TTC549 (cell line): ENCODE data around the gene VDAC2.
"Not testable (repeated sequence)": the region's sequence is repeated elsewhere in the genome, so short reads cannot be mapped to it uniquely, and the experiment has no call there.

Experiments
- FAIRE-seq: peaks from 2 replicates; lab custom pipeline; 2012; peaks lifted over from hg19 to GRCh38; lab: Jason Lieb, UNC

The VDAC2 gene

GRCh38 chr10:75199949-75200348 lies 10.6 kb upstream of the VDAC2 start:
- FAIRE-seq, result not testable (repeated sequence)

- FAIRE-seq, result no peak
These were observed 8.7 kb upstream of the VDAC2 start for GRCh38 chr10:75201793-75202307.

GRCh38 chr10:75202321-75203045 lies 8.1 kb upstream of the VDAC2 start:
- FAIRE-seq, result no peak

- FAIRE-seq, result not testable (repeated sequence)
These were observed 7.5 kb upstream of the VDAC2 start for GRCh38 chr10:75203046-75203620.

- no peak for FAIRE-seq
These were observed 6.9 kb upstream of the VDAC2 start for GRCh38 chr10:75203724-75204123.

- FAIRE-seq, result no peak
These were observed 4.7 kb upstream of the VDAC2 start for GRCh38 chr10:75205908-75206307.

GRCh38 chr10:75206638-75207037 lies 4.0 kb upstream of the VDAC2 start:
- not testable (repeated sequence) for FAIRE-seq

GRCh38 chr10:75207079-75207856 lies 3.3 kb upstream of the VDAC2 start:
- no peak for FAIRE-seq

- FAIRE-seq, result no peak
These were observed 2.8 kb upstream of the VDAC2 start for GRCh38 chr10:75207857-75208144.

- FAIRE-seq, result no peak
These were observed 2.4 kb upstream of the VDAC2 start for GRCh38 chr10:75208181-75208580.

GRCh38 chr10:75209086-75209920 lies 1.3 kb upstream of the VDAC2 start:
- FAIRE-seq, result no peak

GRCh38 chr10:75209921-75210281 lies 695 bp upstream of the VDAC2 start:
- no peak for FAIRE-seq

- FAIRE-seq, result no peak
These were observed 553 bp downstream of the VDAC2 start for GRCh38 chr10:75211007-75211691.

- FAIRE-seq, result no peak
These were observed 1.7 kb downstream of the VDAC2 start for GRCh38 chr10:75212343-75212742.

GRCh38 chr10:75220274-75220673 lies 9.7 kb downstream of the VDAC2 start:
- no peak for FAIRE-seq

GRCh38 chr10:75221492-75221891 lies 10.9 kb downstream of the VDAC2 start:
- FAIRE-seq, result not testable (repeated sequence)

GRCh38 chr10:75223507-75223906 lies 12.9 kb downstream of the VDAC2 start:
- no peak for FAIRE-seq

GRCh38 chr10:75226095-75226494 lies 15.5 kb downstream of the VDAC2 start:
- FAIRE-seq, result no peak

GRCh38 chr10:75226656-75227055 lies 16.1 kb downstream of the VDAC2 start:
- no peak for FAIRE-seq

- FAIRE-seq, result no peak
These were observed 17.7 kb downstream of the VDAC2 start for GRCh38 chr10:75228278-75228677.

GRCh38 chr10:75228834-75229233 lies 18.2 kb downstream of the VDAC2 start:
- no peak for FAIRE-seq

- no peak for FAIRE-seq
These were observed 19.4 kb downstream of the VDAC2 start for GRCh38 chr10:75229971-75230370.
